GM19324 (cell line): ENCODE measurements around the gene EHD2.
"Not testable (repeated sequence)": the region's sequence is repeated elsewhere in the genome, so short reads cannot be mapped to it uniquely, and the experiment has no call there.

Experiments
- ATAC-seq: cut with Tn5 transposase; IDR thresholded peaks from one replicate; pipeline ENCODE4 v1.9.1; 2021; ENCODE audit warnings: mild to moderate bottlenecking, moderate library complexity; ENCODE audit not compliant: unreplicated experiment, low FRiP score

The EHD2 gene

DNA sequence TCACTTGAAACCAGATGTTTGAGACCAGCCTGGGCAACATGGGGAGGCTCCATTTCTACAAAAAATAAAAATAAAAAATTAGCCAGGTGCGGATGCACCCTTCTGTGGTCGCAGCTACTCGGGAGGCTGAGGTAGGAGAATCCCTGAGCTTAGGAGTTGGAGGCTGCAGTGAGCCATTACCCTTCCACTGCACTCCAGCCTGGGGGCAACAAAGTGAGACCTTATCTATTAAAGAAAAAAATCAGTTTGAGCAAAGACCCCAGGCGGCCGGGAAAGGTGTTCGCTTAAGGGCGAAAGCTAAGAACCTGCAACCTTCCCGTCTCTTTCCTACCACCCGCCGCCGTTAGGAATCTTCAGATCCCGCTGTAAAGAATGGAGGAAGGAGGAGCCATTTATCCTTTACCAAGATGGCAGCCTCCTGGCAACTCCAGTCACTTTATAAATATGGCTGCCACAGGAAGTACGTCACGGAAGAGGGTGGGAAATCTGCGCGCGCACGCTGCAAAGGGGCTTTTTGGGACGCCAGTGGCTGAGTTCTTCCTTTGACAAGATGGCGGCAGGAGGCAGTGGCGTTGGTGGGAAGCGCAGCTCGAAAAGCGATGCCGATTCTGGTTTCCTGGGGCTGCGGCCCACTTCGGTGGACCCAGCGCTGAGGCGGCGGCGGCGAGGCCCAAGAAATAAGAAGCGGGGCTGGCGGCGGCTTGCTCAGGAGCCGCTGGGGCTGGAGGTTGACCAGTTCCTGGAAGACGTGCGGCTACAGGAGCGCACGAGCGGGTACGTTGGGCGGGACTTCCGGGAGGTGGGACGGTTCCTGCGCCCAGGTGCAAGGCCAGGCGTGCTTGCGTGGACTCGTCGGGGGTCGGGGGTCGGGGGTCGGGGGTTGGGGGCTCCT is 32.0 kb downstream of the EHD2 start, which contains the start of gene NOP53:
NOP53 (plus strand) TSS at position 537 of the 892 bp plus-strand sequence; CDS start at position 551, 14 bp downstream.
- peak; percentile 82 for ATAC-seq

DNA sequence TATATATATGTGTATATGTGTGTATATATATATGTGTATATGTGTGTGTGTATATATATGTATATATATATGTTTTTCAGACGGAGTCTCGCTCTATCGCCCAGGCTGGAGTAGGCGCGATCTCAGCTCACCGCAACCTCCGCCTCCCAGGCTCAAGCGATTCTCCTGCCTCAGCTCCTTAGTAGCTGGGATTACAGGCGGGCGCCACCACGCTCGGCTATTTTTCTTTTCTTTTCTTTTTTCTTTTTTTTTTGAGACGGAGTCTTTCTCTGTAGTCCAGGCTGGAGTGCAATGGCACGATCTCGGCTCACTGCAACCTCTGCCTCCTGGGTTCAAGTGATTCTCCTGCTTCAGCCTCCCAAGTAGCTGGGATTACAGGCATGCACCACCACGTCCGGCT is 32.9 kb downstream of the EHD2 start:
- ATAC-seq: not testable (repeated sequence)

DNA sequence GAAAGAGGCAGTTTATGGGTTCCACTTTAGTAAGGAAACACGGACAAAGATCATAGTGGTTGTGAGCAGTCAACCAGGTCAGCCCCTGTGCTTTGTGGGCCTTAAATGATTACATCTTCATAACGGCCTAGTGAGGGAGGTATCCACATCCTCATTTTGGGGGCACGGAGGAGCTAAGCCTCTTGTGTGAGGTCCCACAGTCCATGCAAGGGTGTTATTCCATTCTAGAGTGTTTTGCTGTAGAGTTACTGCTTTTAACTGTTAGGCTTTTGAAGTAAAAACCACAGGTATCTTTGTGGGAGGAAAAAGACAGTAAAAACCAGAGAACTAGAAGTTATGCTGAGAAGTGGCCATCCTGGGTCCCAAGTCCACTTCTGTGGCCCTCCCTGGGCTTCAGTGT is 36.1 kb downstream of the EHD2 start:
- no peak for ATAC-seq

DNA sequence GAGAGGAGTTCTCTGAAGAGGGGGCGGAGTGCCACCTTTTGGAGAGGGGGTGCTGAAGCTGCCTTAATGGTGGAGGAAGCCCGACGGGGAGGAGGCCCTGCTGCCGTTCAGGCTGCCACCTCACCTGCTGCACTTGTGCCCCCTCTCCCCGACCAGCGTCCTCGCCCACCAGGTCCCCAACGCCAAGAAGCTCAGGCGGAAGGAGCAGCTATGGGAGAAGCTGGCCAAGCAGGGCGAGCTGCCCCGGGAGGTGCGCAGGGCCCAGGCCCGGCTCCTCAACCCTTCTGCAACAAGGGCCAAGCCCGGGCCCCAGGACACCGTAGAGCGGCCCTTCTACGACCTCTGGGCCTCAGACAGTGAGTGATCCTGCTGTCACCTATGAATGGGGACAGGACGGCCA is 37.5 kb downstream of the EHD2 start:
- no peak for ATAC-seq

DNA sequence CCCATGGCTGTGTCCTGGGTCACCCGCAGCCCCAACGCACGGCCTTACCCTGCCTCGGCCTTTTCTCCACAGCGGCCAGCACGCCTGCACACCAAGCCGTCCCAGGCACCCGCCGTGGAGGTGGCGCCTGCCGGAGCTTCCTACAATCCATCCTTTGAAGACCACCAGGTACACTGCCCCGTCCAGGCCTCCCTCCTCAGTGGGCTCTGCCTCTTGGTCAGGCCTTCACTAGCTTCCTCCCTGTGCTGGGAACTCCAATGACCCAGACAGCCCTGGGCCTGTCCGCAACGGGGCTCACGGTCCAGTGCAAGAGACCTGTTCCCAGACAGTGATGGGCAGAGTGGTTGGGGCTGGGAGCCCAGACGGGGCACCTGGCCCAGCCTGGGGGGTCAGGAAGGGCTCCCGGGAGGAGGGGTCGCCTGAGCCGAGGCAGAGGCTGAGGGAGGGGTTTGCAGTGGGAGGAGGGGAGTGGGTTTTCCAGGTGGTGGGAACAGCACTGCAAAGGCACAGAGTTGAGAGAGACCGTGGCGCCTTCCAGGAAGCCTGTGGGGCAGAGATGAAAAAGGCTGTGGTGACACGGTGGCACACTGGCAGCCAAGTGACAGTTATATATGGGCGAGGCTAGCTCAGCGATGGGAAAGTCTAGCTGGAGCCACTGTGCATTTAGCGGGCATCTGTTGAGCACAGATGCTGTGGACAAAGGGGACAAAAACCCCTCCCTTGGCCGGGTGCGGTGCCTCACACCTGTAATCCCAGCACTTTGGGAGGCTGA is 39.4 kb downstream of the EHD2 start:
- no peak for ATAC-seq

DNA sequence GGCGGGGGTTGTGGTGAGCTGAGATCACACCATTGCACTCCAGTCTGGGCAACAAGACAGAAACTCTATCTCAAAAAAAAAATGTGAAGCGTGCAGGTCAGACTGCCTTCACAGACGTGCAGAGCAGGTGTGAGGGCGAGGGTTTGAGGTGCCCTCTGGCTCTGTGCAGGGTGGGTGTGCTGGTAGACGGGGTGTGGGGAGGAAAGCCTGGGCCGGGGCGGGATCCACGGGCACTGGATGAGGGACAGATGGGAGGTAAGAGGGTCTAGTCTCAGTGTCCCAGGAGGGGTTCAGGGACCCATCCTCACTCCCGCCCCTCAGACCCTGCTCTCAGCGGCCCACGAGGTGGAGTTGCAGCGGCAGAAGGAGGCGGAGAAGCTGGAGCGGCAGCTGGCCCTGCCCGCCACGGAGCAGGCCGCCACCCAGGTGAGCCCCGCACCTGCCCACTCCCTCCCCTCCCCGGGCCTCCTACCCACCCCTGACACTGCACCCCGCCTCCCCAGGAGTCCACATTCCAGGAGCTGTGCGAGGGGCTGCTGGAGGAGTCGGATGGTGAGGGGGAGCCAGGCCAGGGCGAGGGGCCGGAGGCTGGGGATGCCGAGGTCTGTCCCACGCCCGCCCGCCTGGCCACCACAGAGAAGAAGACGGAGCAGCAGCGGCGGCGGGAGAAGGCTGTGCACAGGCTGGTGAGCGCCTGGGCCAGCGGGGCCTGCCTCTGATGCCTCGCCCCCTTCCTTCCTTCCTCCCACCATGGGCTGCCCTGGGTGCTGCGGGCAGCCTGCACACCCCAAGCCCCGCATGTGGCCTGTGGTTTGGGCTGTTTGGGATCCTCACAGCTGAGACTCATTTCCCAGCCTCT is 41.2 kb downstream of the EHD2 start:
- ATAC-seq: no peak

DNA sequence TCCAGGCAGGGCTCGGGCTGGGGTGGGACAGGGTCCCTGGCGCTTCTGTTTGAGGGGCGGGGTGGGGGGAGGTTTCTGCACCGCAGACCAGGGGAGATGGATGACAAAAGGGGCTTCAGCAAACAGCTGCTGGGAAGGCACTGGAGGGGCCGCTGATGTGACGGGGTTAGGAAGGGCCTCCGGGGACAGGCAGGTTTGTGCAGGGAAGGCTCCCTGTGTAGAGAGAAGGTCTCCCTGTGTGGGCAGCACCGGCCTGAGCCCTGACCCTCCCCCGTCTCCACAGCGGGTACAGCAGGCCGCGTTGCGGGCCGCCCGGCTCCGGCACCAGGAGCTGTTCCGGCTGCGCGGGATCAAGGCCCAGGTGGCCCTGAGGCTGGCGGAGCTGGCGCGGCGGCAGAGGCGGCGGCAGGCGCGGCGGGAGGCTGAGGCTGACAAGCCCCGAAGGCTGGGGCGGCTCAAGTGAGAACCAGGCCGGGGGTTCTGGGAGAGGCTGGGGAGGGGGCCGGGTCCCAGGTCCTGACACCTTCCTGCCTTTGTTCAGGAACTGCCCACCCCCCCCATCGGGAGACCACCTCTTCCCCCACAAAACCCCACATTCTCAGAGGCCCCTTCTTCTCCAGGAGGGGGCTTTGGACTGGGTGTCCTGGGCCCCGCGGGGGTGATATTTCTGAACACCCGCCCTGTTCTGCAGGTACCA is 42.0 kb downstream of the EHD2 start:
- ATAC-seq: no peak

DNA sequence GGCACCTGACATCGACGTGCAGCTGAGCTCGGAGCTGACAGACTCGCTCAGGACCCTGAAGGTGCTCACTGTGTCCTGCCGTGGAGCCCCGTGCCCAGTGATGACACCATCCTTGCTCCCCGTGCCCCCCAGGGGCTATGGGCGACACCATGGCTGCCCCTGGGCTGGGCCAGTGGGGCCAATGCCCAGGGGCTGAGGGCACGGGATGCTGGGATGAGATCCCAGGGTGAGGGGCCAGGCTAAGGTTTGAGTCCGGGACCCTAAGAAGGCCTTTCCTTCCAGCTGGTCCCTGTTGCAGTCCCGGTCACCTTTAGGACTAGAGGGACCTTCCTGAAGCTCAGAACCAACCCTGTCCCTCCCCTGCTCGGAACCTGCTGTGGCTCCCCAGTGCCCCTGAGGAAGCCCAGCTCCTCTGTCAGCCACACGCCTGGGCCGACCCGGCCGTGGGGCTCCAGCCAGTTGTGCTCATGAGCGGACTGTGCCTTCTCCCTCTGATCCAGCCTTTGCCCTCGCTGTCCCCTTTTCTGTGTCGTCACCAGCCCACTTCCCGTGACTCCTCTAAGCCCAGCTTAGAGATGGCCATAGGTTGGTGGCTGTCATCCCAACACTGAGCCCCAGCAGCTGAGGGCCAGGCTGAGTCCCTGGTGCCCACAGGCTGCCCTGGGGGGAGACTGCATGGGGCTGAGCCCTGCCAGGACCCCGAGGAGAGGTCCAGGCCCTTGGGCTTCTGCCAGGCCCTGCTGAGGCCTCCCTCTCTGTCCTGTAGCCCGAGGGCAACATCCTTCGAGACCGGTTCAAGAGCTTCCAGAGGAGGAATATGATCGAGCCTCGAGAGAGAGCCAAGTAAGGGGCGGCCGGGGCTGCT is 42.8 kb downstream of the EHD2 start:
- ATAC-seq: no peak

DNA sequence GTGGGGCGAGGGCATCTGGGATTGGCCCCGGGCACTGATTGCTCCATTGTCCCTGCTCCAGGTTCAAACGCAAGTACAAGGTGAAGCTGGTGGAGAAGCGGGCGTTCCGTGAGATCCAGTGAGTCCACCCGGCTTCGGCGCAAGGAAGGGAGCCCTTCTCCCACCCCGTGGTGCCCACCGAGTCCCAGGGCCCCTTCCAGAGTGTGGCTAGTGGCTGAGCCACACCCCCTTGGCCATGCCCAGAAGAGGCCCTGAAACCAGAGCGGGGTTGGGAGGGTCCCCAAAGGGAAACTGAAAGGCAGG is 43.4 kb downstream of the EHD2 start:
- no peak for ATAC-seq

DNA sequence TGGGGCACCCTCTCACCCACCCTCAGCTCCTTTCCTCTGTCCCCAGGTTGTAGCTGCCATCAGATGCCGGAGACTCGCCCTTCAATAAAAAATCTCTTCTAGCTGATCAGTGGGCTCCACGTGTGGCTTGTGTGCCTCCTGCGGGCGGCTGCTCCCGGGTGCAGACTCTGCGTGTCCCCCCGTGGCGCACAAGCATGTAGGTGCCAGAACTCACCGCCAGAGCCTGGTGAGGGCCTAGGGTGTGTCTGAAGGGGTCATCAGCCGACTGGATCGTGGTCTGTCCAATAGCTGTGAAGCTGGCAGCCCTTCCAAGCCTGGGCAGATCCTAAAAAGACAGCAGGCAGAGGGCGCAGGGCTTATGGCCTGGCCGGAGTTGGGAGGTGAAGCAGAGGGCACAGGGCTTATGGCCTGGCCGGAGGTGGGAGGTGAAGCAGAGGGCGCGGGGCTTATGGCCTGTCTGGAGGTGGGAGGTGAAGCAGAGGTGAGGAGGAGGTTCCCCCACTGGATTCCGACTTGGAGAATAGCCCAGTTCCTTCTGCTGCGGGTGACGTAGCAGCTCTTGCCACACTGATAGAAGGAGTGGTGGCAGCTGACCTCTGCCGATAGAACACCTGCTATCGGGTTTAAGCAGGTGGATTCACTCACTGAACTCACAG is 43.9 kb downstream of the EHD2 start:
- ATAC-seq: no peak

DNA sequence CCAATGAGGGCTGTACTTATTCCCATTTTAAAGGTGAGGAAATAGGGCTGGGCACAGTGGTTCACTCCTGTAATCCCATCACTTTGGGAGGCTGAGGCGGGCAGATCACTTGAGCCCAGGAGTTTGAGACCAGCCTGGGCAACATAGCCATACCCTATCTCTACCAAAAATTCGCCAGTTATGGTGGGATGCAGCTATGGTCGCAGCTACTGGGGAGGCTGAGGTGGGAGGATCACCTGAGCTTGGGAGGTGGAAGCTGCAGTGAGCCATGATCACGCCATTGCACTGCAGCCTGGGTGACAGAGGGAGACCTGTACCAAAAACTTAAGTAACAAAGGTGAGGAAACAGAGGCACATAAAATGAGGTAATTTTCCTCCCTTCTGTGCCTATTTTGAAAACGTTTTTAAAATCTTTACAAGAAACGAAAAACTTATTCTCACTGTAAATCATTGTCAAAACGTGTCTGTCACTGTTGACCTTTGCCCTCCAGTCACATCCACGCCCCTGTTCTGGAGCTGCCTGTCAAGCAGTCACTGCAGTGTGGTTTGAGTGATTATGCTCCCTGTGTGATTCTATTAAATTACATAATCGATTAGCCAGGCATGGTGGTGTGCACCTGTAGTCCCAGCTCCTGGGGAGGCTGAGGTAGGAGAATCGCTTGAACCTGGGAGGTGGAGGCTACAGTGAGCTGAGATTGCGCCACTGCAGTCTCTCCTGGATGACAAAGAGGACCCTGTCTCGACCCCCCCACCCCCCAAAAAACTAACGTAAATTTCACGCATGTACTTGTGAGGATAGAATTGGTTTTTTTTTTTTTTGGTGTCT is 44.6 kb downstream of the EHD2 start:
- ATAC-seq: no peak

DNA sequence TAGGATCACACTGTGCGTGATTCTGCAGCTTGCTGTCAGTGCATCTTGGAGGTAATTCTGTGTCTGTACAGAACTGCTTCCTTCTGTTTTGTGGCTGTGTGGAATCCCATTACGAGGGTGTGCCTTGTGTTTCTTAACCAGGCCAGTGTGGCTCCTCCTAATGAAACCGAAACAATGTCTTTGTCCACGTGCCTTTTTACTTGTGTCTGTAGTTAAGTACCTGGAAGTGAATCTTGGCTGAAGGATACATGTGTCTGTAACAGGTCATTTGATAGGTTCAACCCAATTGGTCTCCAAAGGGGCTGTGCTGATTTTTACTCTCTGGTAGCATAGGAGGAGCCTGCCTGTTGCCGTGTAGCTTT is 45.2 kb downstream of the EHD2 start:
- ATAC-seq: no peak

DNA sequence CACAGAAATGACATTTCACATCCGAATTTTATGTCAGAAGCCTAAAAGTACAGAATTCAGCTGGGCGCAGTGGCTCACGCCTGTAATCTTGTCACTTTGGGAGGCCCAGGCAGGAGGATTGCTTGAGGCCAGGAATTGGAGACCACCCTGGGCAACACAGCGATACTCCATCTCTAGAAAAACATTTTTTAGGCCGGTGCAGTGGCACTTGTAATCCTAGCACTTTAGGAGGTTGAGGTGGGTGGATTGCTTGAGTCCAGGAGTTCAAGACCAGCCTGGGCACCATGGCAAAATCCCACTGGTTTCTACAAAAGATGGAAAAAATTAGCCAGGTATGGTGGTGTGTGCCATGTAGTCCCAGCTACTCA is 47.4 kb downstream of the EHD2 start:
- ATAC-seq: no peak

DNA sequence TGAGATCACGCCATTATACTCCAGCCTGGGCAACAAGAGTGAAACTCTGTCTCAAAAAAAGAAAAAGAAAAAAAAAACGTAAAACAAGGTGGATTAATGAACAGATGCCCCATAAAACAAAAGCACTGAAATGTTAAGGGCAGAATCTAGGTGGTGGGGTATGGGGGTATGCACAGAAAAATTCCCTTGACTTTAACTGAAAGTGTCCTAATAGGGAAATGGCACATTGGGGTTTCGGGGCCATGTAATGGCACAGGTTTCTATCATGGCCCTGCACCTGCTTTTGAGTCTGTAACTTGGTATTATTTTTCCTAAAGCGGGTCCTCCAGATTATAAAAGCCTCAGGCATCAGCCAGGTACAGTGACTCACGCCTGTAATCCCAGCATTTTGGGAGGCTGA is 48.3 kb downstream of the EHD2 start:
- ATAC-seq: no peak

DNA sequence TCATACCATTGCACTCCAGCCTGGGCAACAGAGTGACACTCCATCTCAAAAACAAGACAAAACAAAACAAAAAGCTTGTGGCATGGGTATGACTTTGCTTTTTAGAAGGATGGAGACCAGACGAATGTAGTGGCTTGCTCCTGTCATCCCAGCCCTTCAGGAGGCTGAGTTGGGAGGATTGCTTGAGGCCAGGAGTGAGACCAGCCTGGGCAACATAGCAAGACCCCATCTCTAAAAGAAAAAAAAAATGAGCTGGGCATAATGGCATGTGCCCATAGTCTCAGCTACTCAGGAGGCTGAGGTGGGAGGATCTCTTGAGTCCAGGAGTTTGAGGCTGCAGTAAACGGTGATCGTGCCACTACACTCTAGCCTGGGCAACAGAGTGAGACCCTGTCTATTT is 48.9 kb downstream of the EHD2 start:
- no peak for ATAC-seq

DNA sequence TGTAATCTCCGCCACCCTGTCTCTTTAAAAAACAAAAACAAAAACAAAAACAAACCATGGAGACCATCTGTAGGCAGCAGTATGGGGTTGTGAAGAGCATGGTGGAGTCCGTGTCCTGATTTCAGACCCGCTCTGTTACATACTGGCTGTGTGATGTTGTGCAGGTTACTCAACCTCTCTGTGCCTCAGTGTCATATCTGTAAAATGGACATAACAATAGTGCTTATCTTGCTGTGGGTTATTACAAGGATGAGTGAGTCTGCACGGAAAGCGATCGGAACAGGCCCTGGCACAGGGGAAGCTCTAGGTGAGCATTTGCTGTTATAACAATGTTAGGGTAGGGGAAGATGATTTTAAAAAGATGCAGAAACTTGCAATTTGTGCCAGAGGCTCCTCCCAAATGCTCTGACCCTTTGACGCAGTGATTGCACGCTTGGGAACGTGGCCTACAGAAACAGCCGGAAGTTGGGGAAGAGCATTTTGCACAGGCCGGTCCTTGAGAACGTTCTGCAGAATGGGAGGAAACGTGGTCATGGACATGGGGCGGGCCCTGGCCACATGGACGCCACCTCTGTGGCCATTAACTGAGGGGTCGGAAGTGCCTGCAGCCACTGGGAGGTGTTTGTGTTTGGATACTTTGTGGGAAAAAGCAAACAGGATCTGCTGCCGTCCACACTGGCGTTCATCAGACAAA is 49.5 kb downstream of the EHD2 start:
- no peak for ATAC-seq

DNA sequence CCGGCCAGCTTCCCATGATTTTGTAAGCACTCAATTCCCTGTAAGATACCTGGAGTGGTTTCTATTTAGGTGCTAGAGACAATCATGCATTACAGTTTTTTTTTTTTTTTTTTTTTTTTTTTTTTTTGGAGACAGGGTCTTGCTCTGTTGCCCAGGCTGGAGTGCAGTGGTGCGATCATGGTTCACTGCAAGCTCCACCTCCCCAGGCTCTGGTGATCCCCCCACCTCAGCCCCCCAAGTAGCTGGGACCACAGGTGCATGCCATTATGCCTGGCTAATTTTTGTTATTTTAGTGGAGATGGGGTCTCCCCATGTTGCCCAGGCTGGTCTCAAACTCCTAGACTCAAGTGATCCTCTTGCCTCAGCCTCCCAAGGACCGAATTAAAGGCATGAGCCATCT is 51.5 kb downstream of the EHD2 start:
- not testable (repeated sequence) for ATAC-seq
